Stomach (tissue), 9 donors: ENCODE measurements around the gene NOXA1. TPM values are rescaled to one million over a fixed set of nuclear protein-coding genes. Genes with fewer than 3 reads are reported as not detected.

Source experiments
- DNase-seq, 2 donors: peaks; one replicate each; pipeline versions ENCODE4 v3.0.0 to v3.0.0-alpha.2; 2013 to 2019
- H3K27ac ChIP-seq, 5 donors: fragments of 200-600 bp in 4 of 5; sonication (generic) in 4 of 5; one replicate each; pipeline ENCODE4 v1.5.1; 2013 to 2019; ENCODE audit warnings: mild to moderate bottlenecking in 1 of 5, moderate library complexity in 1 of 5
- H3K27me3 ChIP-seq, 3 donors: fragments of 200-600 bp; sonication (generic); one replicate each; pipeline ENCODE4 v1.5.1; 2017 to 2019; ENCODE audit warnings: mixed run types in 1 of 3
- H3K36me3 ChIP-seq, 4 donors: fragments of 200-600 bp; sonication (generic); 1 replicate in 3 of 4; 2 replicates in 1 of 4; pipeline ENCODE4 v1.5.1; 2016 to 2019
- H3K4me1 ChIP-seq, 4 donors: fragments of 200-600 bp; sonication (generic); one replicate each; pipeline ENCODE4 v1.5.1; 2016 to 2019
- H3K4me3 ChIP-seq, 4 donors: fragments of 200-600 bp; sonication (generic) in 3 of 4; one replicate each; pipeline ENCODE4 v1.5.1; 2016 to 2019; ENCODE audit warnings: mild to moderate bottlenecking in 1 of 4
- H3K9me3 ChIP-seq, 4 donors: fragments of 200-600 bp; sonication (generic); one replicate each; pipeline ENCODE4 v1.5.1; 2016 to 2019
- EP300 ChIP-seq: sonication (generic); formaldehyde crosslinking; IDR thresholded peaks from one replicate; pipeline ENCODE4 v1.6.1; 2017; ENCODE audit warnings: antibody characterized with exemption
- POLR2A ChIP-seq, 4 donors: fragments of 450-650 bp; IDR thresholded peaks; one replicate each; pipeline ENCODE4 v1.6.1; 2016; ENCODE audit warnings: antibody characterized with exemption in 4 of 4, control low read depth in 2 of 4, mild to moderate bottlenecking in 1 of 4, moderate library complexity in 1 of 4
- POLR2AphosphoS5 ChIP-seq, 3 donors: sonication (generic); formaldehyde crosslinking; IDR thresholded peaks; one replicate each; pipeline ENCODE4 v1.6.1; 2016; ENCODE audit warnings: antibody characterized with exemption in 3 of 3
- WGBS, 5 donors: extraction: QIAGEN DNeasy Blood & Tissue Kit in 3 of 5; methylation state at CpG; one replicate each; pipeline versions ENCODE4 v1.1.5 to v1.1.7; 2013 to 2018; 5-methylcytosine and 5-hydroxymethylcytosine counted together
- intact Hi-C: fragments of 100-400 bp; cut with DNase I; formaldehyde crosslinking; loops from one replicate; pipeline ENCODE4 v1.15.1; 2023; ENCODE audit warnings: low total_unique reads
- polyA plus RNA-seq, 3 donors: library from polyadenylated mRNA; stranded (reverse); fragments of 200-250 nt; gene quantifications; one replicate each; pipeline ENCODE4 v1.2.3, GENCODE V29; 2013
- total RNA-seq, 5 donors: library from RNA; depleted of rRNA; stranded (reverse); fragments of >200 nt; gene quantifications; one replicate each; pipeline versions ENCODE4 v1.1.0 to v1.2.3, GENCODE V29; 2014 to 2016
- TF ChIP-seq, protein P1 (sequence below), 7 experiments: fragments of 450-650 bp in 4 of 7; fragments of 200-600 bp in 3 of 7; sonication (generic) in 3 of 7; IDR thresholded peaks; one replicate each; pipeline ENCODE4 v1.5.1; 2016 to 2019; ENCODE audit warnings: antibody characterized with exemption in 7 of 7, control low read depth in 2 of 7, mild to moderate bottlenecking in 1 of 7
- donor health status: healthy with polysubstance abuse.
- donor health status: Bipolar disorder and iron deficiency.
- donor health status: healthy.

NOXA1 gene
- total and polyA plus RNA-seq, 8 donors = 3.5 to 43.2 (median 14.7) TPM

DNA sequence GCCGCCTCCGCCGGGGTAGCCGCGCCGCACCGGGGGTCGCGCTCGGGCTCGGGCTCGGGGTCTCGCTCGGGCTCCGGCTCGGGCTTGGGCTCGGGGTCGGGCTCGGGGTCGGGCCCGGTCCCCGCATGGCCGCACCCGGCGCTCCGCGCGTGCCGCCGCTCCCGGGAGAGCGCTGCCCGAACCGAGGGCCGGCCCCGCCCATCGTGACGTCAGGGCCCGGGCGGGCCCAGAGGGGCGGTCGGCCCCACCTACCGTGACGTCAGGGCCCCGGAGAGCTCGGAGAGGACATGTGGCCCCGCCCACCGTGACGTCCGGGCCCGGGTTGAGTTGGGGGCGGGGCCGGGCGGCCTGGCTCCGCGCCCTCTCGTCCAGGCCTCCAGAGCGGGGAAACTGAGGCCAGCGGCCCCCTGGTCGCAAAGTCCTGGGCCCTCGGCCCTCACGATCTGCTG lies 36.0 kb downstream of the NOXA1 start, which contains the start of gene NSMF:
Gene NSMF, minus strand, starts transcription at position 183 of the 449 bp plus-strand sequence. CDS start 232 bp downstream, outside the sequence.
- peak; percentile 98 for DNase-seq
- 0 to 1% (median 0%) methylated on average over 2 to 62 of the region's 62 CpGs for WGBS, 5 donors
- H3K27me3 ChIP-seq = peaks cover 0 to 4% (median 0%) of the 10 kb centered on the region in 3 donors
- no peak for TF ChIP-seq EP300
- peak; percentile 72 to 87 (median 81) for TF ChIP-seq POLR2AphosphoS5 (IDR thresholded peaks at IDR 0.05)
- intact Hi-C loops = no loop called here
- H3K36me3 ChIP-seq = peaks cover 5 to 59% (median 31%) of the 10 kb centered on the region in 4 donors
- peak within 1 kb of the TSS; percentile 53 to 88 (median 79) for H3K27ac ChIP-seq
- H3K4me3 ChIP-seq = peak within 1 kb of the TSS; percentile 62 to 70 (median 68)
- H3K9me3 ChIP-seq = no peaks in the 10 kb centered on the region
- H3K4me1 ChIP-seq = peaks cover 33 to 74% (median 55%) of the 10 kb centered on the region in 4 donors

- intact Hi-C loops = no loop called here
- Histone ChIP-seq H3K9me3 (no peaks in the 10 kb centered on the region), H3K27me3 (peaks cover 0 to 4% (median 0%) of the 10 kb centered on the region in 3 donors), H3K27ac (peak overlapping the region; percentile 40 to 88 (median 79)), H3K36me3 (peaks cover 5 to 59% (median 32%) of the 10 kb centered on the region in 4 donors), H3K4me1 (peaks cover 27 to 68% (median 49%) of the 10 kb centered on the region in 4 donors), H3K4me3 (peak overlapping the region; percentile 62 to 70 (median 68))
- WGBS, 5 donors = 26 to 50% (median 42%) methylated on average over 10 to 15 of the region's 15 CpGs
- TF ChIP-seq POLR2AphosphoS5 (IDR thresholded peaks at IDR 0.05) = no peak
- no peak for TF ChIP-seq EP300
- TF ChIP-seq, protein P1, sequence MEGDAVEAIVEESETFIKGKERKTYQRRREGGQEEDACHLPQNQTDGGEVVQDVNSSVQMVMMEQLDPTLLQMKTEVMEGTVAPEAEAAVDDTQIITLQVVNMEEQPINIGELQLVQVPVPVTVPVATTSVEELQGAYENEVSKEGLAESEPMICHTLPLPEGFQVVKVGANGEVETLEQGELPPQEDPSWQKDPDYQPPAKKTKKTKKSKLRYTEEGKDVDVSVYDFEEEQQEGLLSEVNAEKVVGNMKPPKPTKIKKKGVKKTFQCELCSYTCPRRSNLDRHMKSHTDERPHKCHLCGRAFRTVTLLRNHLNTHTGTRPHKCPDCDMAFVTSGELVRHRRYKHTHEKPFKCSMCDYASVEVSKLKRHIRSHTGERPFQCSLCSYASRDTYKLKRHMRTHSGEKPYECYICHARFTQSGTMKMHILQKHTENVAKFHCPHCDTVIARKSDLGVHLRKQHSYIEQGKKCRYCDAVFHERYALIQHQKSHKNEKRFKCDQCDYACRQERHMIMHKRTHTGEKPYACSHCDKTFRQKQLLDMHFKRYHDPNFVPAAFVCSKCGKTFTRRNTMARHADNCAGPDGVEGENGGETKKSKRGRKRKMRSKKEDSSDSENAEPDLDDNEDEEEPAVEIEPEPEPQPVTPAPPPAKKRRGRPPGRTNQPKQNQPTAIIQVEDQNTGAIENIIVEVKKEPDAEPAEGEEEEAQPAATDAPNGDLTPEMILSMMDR (IDR thresholded peaks at IDR 0.05) = no peak
- TF ChIP-seq POLR2A (IDR thresholded peaks at IDR 0.05) = no peak
- no peak for DNase-seq
Observed at GRCh38 chr9:137459601-137460362, 36.6 kb downstream of the NOXA1 start.

DNA sequence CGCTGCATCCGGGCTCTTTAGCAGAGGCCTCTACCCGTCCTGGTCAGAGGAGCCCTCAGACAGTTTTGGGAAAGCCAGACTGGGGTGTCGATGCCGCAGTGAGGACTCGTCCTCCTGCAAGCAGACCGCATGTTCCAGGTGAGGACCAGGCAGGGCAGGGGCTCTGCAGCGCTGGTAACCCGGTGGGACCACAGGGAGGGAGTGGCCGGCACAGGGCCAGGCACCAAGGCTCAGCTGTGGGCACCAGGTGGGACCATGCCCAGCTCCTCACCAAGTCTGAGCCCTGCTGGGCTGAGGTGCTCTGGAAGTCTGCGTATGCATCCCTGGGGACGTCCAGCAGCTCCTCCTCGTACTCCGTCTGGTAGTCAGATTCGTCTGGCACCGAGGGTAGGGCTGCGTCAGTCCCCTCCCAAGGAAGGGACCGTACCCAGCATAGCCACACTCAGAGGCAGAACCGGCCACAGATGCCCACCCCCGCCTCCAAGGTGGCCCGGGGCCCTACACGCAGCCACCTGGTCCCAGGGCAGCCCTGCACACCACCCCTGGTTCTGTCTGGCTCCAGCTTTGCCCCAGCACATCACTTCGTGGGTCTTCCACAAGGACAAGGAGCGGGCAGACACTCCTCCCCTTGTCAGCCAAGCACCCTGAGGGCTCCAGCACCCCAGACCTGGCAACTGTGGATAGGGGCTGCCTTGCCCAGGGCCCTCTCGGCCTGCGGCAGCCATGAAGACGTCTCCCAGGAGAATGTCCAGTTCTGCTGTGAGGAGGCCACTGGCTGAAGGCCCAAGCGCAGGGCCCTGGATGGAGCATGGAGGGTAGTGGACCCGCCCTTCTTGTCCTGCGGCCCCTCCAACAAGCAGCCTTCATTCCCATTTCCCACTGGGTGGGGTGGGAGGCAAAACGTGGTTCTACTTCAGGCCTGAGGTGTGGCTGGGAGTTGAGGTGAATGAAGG lies 37.4 kb downstream of the NOXA1 start:
- Histone ChIP-seq H3K27me3 (peaks cover 0 to 4% (median 0%) of the 10 kb centered on the region in 3 donors), H3K27ac (no peak overlapping the region), H3K4me1 (peaks cover 21 to 59% (median 42%) of the 10 kb centered on the region in 4 donors), H3K36me3 (peaks cover 5 to 52% (median 28%) of the 10 kb centered on the region in 4 donors), H3K4me3 (no peak overlapping the region), H3K9me3 (no peaks in the 10 kb centered on the region)
- 90 to 97% (median 95%) methylated on average over 13 to 31 of the region's 31 CpGs for WGBS, 5 donors
- DNase-seq = peak in 1 of 2 donors; percentile 18
- intact Hi-C loops = no loop called here
- TF ChIP-seq POLR2A (IDR thresholded peaks at IDR 0.05) (no peak), POLR2AphosphoS5 (IDR thresholded peaks at IDR 0.05) (no peak), EP300 (no peak)
- TF ChIP-seq, protein P1 (IDR thresholded peaks at IDR 0.05) = no peak

DNA sequence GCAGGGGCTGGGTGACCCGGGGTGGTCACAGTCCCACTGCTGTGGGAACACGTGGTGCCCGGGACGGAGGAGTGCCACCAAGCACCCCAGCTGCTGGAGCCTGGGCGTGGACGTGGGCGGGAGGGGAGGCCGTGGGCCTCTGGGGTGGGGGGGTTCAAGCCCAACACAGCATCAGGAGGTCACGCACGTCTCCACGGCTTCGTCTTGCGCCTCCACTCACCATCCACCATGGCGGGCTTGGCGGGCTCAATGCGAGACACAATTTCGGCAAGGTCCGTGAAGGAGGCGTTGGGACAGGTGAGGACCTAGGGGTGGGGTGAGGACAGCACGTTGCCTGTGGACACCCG lies 38.1 kb downstream of the NOXA1 start:
- peak overlapping the region in 3 of 5 donors; percentile 18 to 55 (median 33) for H3K27ac ChIP-seq
- no peaks in the 10 kb centered on the region for H3K9me3 ChIP-seq
- 91 to 93% (median 92%) methylated on average over 18 to 21 of the region's 21 CpGs for WGBS, 5 donors
- peaks cover 5 to 46% (median 23%) of the 10 kb centered on the region in 4 donors for H3K36me3 ChIP-seq
- H3K4me3 ChIP-seq = peak overlapping the region in 1 of 4 donors; percentile 32
- H3K27me3 ChIP-seq = peaks cover 0 to 4% (median 0%) of the 10 kb centered on the region in 3 donors
- no peak for TF ChIP-seq POLR2AphosphoS5 (IDR thresholded peaks at IDR 0.05)
- TF ChIP-seq EP300 = no peak
- TF ChIP-seq POLR2A (IDR thresholded peaks at IDR 0.05) = no peak
- TF ChIP-seq, protein P1 (IDR thresholded peaks at IDR 0.05) = no peak
- H3K4me1 ChIP-seq = peaks cover 21 to 54% (median 42%) of the 10 kb centered on the region in 4 donors
- intact Hi-C loops = no loop called here
- DNase-seq = no peak
